Measurements from ENCODE around the gene GPR15. TPM values are rescaled to one million over a fixed set of nuclear protein-coding genes. Genes with fewer than 3 reads are reported as not detected.

GPR15 gene
- polyA plus RNA-seq, 1 donor from 2014 or later, result not detected

- TF ChIP-seq POLR2AphosphoS5 (IDR thresholded peaks at IDR 0.05), result no peak
- no peak for TF ChIP-seq MXI1 (conservative IDR thresholded peaks at IDR 0.05; ENCODE audit: poor library complexity, severe bottlenecking)
- no peak for TF ChIP-seq EP300 (conservative IDR thresholded peaks at IDR 0.05; ENCODE audit: poor library complexity, severe bottlenecking)
- no peak for TF ChIP-seq RAD21 (conservative IDR thresholded peaks at IDR 0.05)
- no peak for TF ChIP-seq CTCF (IDR thresholded peaks at IDR 0.05; ENCODE audit: poor library complexity, severe bottlenecking)
- no peak for TF ChIP-seq EZH2 (IDR thresholded peaks at IDR 0.05; ENCODE audit: borderline replicate concordance, insufficient read depth, low read length, poor library complexity, severe bottlenecking)
- TF ChIP-seq REST (IDR thresholded peaks at IDR 0.05; ENCODE audit: borderline replicate concordance), result no peak
- no peak for TF ChIP-seq SMC3 (conservative IDR thresholded peaks at IDR 0.05; ENCODE audit: poor library complexity)
- no peak for TF ChIP-seq TAF1 (IDR thresholded peaks at IDR 0.05; ENCODE audit: low read depth)
- H3K9ac ChIP-seq (ENCODE audit: low read length), result no peak overlapping the region
- H3K27ac ChIP-seq (ENCODE audit: low read length), result no peak overlapping the region
- H3K4me2 ChIP-seq (ENCODE audit: low read length), result no peak overlapping the region
- H3K9me2 ChIP-seq (ENCODE audit: insufficient read depth, low read length), result no peaks in the 10 kb centered on the region
- H3K9me3 ChIP-seq (ENCODE audit: low read length), result no peaks in the 10 kb centered on the region
- no peaks in the 10 kb centered on the region for H3F3A ChIP-seq (ENCODE audit: insufficient read depth, low read length, poor library complexity, severe bottlenecking)
- no peak overlapping the region for H2AFZ ChIP-seq (ENCODE audit: low read depth, low read length)
- H3K27me3 ChIP-seq (ENCODE audit: insufficient read depth, low read depth, low read length), result no peaks in the 10 kb centered on the region
- no peaks in the 10 kb centered on the region for H3K79me2 ChIP-seq (replicated peaks; ENCODE audit: insufficient read depth, low read length)
- H3K4me3 ChIP-seq (ENCODE audit: low read length), result no peak overlapping the region
- no peaks in the 10 kb centered on the region for H3K36me3 ChIP-seq (ENCODE audit: insufficient read depth, low read length)
- H4K20me1 ChIP-seq (ENCODE audit: insufficient read depth), result no peaks in the 10 kb centered on the region
Measured at GRCh38 chr3:98528474-98529346, 3.1 kb upstream of the GPR15 start.

GRCh38 chr3:98529856-98530459 is 1.8 kb upstream of the GPR15 start:
- Histone ChIP-seq H3K4me2 (ENCODE audit: low read length) (no peak overlapping the region), H3K9ac (ENCODE audit: low read length) (no peak overlapping the region), H3F3A (ENCODE audit: insufficient read depth, low read length, poor library complexity, severe bottlenecking) (no peaks in the 10 kb centered on the region), H2AFZ (ENCODE audit: low read depth, low read length) (no peak overlapping the region), H3K9me2 (ENCODE audit: insufficient read depth, low read length) (no peaks in the 10 kb centered on the region), H3K4me3 (ENCODE audit: low read length) (no peak overlapping the region), H3K9me3 (ENCODE audit: low read length) (no peaks in the 10 kb centered on the region), H3K79me2 (replicated peaks; ENCODE audit: insufficient read depth, low read length) (no peaks in the 10 kb centered on the region), H3K27ac (ENCODE audit: low read length) (no peak overlapping the region), H3K36me3 (ENCODE audit: insufficient read depth, low read length) (no peaks in the 10 kb centered on the region), H3K27me3 (ENCODE audit: insufficient read depth, low read depth, low read length) (no peaks in the 10 kb centered on the region), H4K20me1 (ENCODE audit: insufficient read depth) (no peaks in the 10 kb centered on the region)
- no peak for TF ChIP-seq CTCF (IDR thresholded peaks at IDR 0.05; ENCODE audit: poor library complexity, severe bottlenecking)
- no peak for TF ChIP-seq RAD21 (conservative IDR thresholded peaks at IDR 0.05)
- TF ChIP-seq POLR2AphosphoS5 (IDR thresholded peaks at IDR 0.05), result no peak
- no peak for TF ChIP-seq EP300 (conservative IDR thresholded peaks at IDR 0.05; ENCODE audit: poor library complexity, severe bottlenecking)
- TF ChIP-seq TAF1 (IDR thresholded peaks at IDR 0.05; ENCODE audit: low read depth), result no peak
- TF ChIP-seq EZH2 (IDR thresholded peaks at IDR 0.05; ENCODE audit: borderline replicate concordance, insufficient read depth, low read length, poor library complexity, severe bottlenecking), result no peak
- TF ChIP-seq MXI1 (conservative IDR thresholded peaks at IDR 0.05; ENCODE audit: poor library complexity, severe bottlenecking), result no peak
- TF ChIP-seq SMC3 (conservative IDR thresholded peaks at IDR 0.05; ENCODE audit: poor library complexity), result no peak
- no peak for TF ChIP-seq REST (IDR thresholded peaks at IDR 0.05; ENCODE audit: borderline replicate concordance)
